Measurements from ENCODE around the gene NDUFB4.

- TF ChIP-seq CTCF (IDR thresholded peaks at IDR 0.05) (no peak), POLR2A (IDR thresholded peaks at IDR 0.05) (no peak)
These were observed 50.8 kb downstream of the NDUFB4 start for GRCh38 chr3:120646771-120647432.

Data from right lobe of liver (tissue), 4 donors.